ENCODE measurements around the gene GLCCI1.
A peak's percentile ranks its signal among the peaks of the same experiment; 100 is the strongest.

The GLCCI1 gene

GRCh38 chr7:7969306-7970236, 975 bp downstream of the GLCCI1 start:
- Histone ChIP-seq H3K18ac (ENCODE audit: low read depth in 1 of 2, low read length in 2 of 2) (peak overlapping the region; percentile 82 to 99), H2BK15ac (ENCODE audit: low read depth, poor library complexity, severe bottlenecking) (no peak overlapping the region), H4K8ac (ENCODE audit: low read length) (peak overlapping the region; percentile 40), H4K91ac (ENCODE audit: low read length) (no peak overlapping the region), H2BK5ac (ENCODE audit: low read depth, low read length, poor library complexity, severe bottlenecking) (peak overlapping the region; percentile 24), H3K9me3 (ENCODE audit: control insufficient read depth, low read length) (no peaks in the 10 kb centered on the region), H3K36me3 (ENCODE audit: control insufficient read depth in 1 of 2, insufficient read depth in 2 of 2, low read depth in 1 of 2, low read length in 2 of 2) (no peaks in the 10 kb centered on the region), H2BK120ac (ENCODE audit: low read depth, low read length) (peak overlapping the region; percentile 94), H3K14ac (ENCODE audit: low read length in 2 of 2) (peak overlapping the region in 1 of 2 experiments; percentile 97), H3K4me3 (ENCODE audit: insufficient read depth in 1 of 2, low read depth in 1 of 2, low read length in 2 of 2) (peak overlapping the region; percentile 96 to 99), H3K9ac (ENCODE audit: low read length) (peak overlapping the region; percentile 83), H3K27me3 (ENCODE audit: control insufficient read depth in 1 of 2, insufficient read depth in 1 of 2, low read length in 2 of 2) (no peaks in the 10 kb centered on the region), H3K4me2 (ENCODE audit: low read length, poor library complexity, severe bottlenecking) (peak overlapping the region; percentile 82), H3K79me1 (replicated peaks; ENCODE audit: low read length, poor library complexity, severe bottlenecking) (peaks cover 2% of the 10 kb centered on the region), H3K4me1 (ENCODE audit: control insufficient read depth, insufficient read depth, low read depth, low read length) (peaks cover 1% of the 10 kb centered on the region), H3K23ac (ENCODE audit: low read length in 2 of 2) (peak overlapping the region in 1 of 2 experiments; percentile 92), H2AFZ (ENCODE audit: low read depth, low read length) (peak overlapping the region; percentile 82), H3K4ac (ENCODE audit: low read depth in 1 of 2, low read length in 2 of 2) (peak overlapping the region in 1 of 2 experiments; percentile 83), H2AK5ac (ENCODE audit: low read length, severe bottlenecking) (no peak overlapping the region), H3K27ac (ENCODE audit: low read length, poor library complexity, severe bottlenecking) (peak overlapping the region; percentile 5), H2BK12ac (ENCODE audit: low read length in 2 of 2) (peak overlapping the region in 1 of 2 experiments; percentile 88)
- DNase-seq, result peak; percentile 66
- WGBS, result under 1% methylated on average over 54 of the region's 98 CpGs

DNA sequence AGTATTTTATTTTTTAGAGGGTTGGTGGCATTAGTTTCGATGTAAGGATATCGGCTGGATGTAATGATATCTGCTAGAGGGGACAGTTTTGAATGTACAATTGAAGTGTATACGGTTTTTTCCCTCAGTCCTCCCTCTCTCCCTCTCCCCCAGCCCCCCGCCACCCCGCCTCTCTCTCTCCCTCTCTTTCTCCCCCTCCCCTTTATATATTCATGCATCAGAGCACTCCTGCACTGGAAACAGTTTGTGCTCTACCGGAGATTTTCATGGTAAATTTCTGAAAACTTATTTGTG, 1.6 kb downstream of the GLCCI1 start:
- Histone ChIP-seq H3K23ac (ENCODE audit: low read length in 2 of 2) (no peak overlapping the region), H2AFZ (ENCODE audit: low read depth, low read length) (no peak overlapping the region), H4K8ac (ENCODE audit: low read length) (no peak overlapping the region)

GRCh38 chr7:7970531-7971307, 2.1 kb downstream of the GLCCI1 start:
- peaks cover 1% of the 10 kb centered on the region for H3K4me1 ChIP-seq (ENCODE audit: control insufficient read depth, insufficient read depth, low read depth, low read length)
- H2BK5ac ChIP-seq (ENCODE audit: low read depth, low read length, poor library complexity, severe bottlenecking), result no peak overlapping the region
- no peak overlapping the region for H3K18ac ChIP-seq (ENCODE audit: low read depth in 1 of 2, low read length in 2 of 2)
- no peak overlapping the region for H2AFZ ChIP-seq (ENCODE audit: low read depth, low read length)
- no peak overlapping the region for H2BK120ac ChIP-seq (ENCODE audit: low read depth, low read length)
- no peak overlapping the region for H3K23ac ChIP-seq (ENCODE audit: low read length in 2 of 2)
- peak overlapping the region; percentile 15 for H3K27ac ChIP-seq (ENCODE audit: low read length, poor library complexity, severe bottlenecking)
- no peaks in the 10 kb centered on the region for H3K27me3 ChIP-seq (ENCODE audit: control insufficient read depth in 1 of 2, insufficient read depth in 1 of 2, low read length in 2 of 2)
- H2BK15ac ChIP-seq (ENCODE audit: low read depth, poor library complexity, severe bottlenecking), result no peak overlapping the region
- 16% methylated on average over 6 of the region's 7 CpGs for WGBS
- peak overlapping the region; percentile 74 for H3K9ac ChIP-seq (ENCODE audit: low read length)
- H3K36me3 ChIP-seq (ENCODE audit: control insufficient read depth in 1 of 2, insufficient read depth in 2 of 2, low read depth in 1 of 2, low read length in 2 of 2), result no peaks in the 10 kb centered on the region
- H3K14ac ChIP-seq (ENCODE audit: low read length in 2 of 2), result no peak overlapping the region
- no peaks in the 10 kb centered on the region for H3K9me3 ChIP-seq (ENCODE audit: control insufficient read depth, low read length)
- H2AK5ac ChIP-seq (ENCODE audit: low read length, severe bottlenecking), result no peak overlapping the region
- H2BK12ac ChIP-seq (ENCODE audit: low read length in 2 of 2), result no peak overlapping the region
- H3K4me3 ChIP-seq (ENCODE audit: insufficient read depth in 1 of 2, low read depth in 1 of 2, low read length in 2 of 2), result peak overlapping the region in 1 of 2 experiments; percentile 96
- H3K4ac ChIP-seq (ENCODE audit: low read depth in 1 of 2, low read length in 2 of 2), result peak overlapping the region in 1 of 2 experiments; percentile 30
- peaks cover 2% of the 10 kb centered on the region for H3K79me1 ChIP-seq (replicated peaks; ENCODE audit: low read length, poor library complexity, severe bottlenecking)
- DNase-seq, result peak; percentile 47
- H4K91ac ChIP-seq (ENCODE audit: low read length), result no peak overlapping the region
- H4K8ac ChIP-seq (ENCODE audit: low read length), result peak overlapping the region; percentile 13
- peak overlapping the region; percentile 82 for H3K4me2 ChIP-seq (ENCODE audit: low read length, poor library complexity, severe bottlenecking)

More for the DNA sequence above, 1.6 kb downstream of the GLCCI1 start:
- no peak overlapping the region for H4K91ac ChIP-seq (ENCODE audit: low read length)
- no peak overlapping the region for H2BK5ac ChIP-seq (ENCODE audit: low read depth, low read length, poor library complexity, severe bottlenecking)
- no peak overlapping the region for H2AK5ac ChIP-seq (ENCODE audit: low read length, severe bottlenecking)
- H3K9me3 ChIP-seq (ENCODE audit: control insufficient read depth, low read length), result no peaks in the 10 kb centered on the region
- peak overlapping the region in 1 of 2 experiments; percentile 96 for H3K4me3 ChIP-seq (ENCODE audit: insufficient read depth in 1 of 2, low read depth in 1 of 2, low read length in 2 of 2)
- H2BK15ac ChIP-seq (ENCODE audit: low read depth, poor library complexity, severe bottlenecking), result no peak overlapping the region
- H3K9ac ChIP-seq (ENCODE audit: low read length), result peak overlapping the region; percentile 74
- H3K4ac ChIP-seq (ENCODE audit: low read depth in 1 of 2, low read length in 2 of 2), result no peak overlapping the region
- H2BK120ac ChIP-seq (ENCODE audit: low read depth, low read length), result no peak overlapping the region
- H3K27ac ChIP-seq (ENCODE audit: low read length, poor library complexity, severe bottlenecking), result peak overlapping the region; percentile 5
- WGBS, result 0% methylated on average over 1 of the region's 6 CpGs
- no peaks in the 10 kb centered on the region for H3K27me3 ChIP-seq (ENCODE audit: control insufficient read depth in 1 of 2, insufficient read depth in 1 of 2, low read length in 2 of 2)
- no peak overlapping the region for H3K14ac ChIP-seq (ENCODE audit: low read length in 2 of 2)
- H3K79me1 ChIP-seq (replicated peaks; ENCODE audit: low read length, poor library complexity, severe bottlenecking), result peaks cover 2% of the 10 kb centered on the region
- H3K4me1 ChIP-seq (ENCODE audit: control insufficient read depth, insufficient read depth, low read depth, low read length), result peaks cover 1% of the 10 kb centered on the region
- DNase-seq, result no peak
- no peaks in the 10 kb centered on the region for H3K36me3 ChIP-seq (ENCODE audit: control insufficient read depth in 1 of 2, insufficient read depth in 2 of 2, low read depth in 1 of 2, low read length in 2 of 2)
- peak overlapping the region; percentile 82 for H3K4me2 ChIP-seq (ENCODE audit: low read length, poor library complexity, severe bottlenecking)
- no peak overlapping the region for H3K18ac ChIP-seq (ENCODE audit: low read depth in 1 of 2, low read length in 2 of 2)
- H2BK12ac ChIP-seq (ENCODE audit: low read length in 2 of 2), result no peak overlapping the region
